ENCODE measurements around the gene TH.
"Not testable (repeated sequence)": the region's sequence is repeated elsewhere in the genome, so short reads cannot be mapped to it uniquely, and the experiment has no call there.

TH gene

GRCh38 chr11:2198621-2199365 is 27.2 kb upstream of the TH start:
- H3K36me3 ChIP-seq (ENCODE audit: insufficient read depth, low read length): no peaks in the 10 kb centered on the region
- no peak overlapping the region for H3K4me3 ChIP-seq (ENCODE audit: low read length)
- H3K4me2 ChIP-seq (ENCODE audit: low read length): no peak overlapping the region
- H3K4me1 ChIP-seq (ENCODE audit: control insufficient read depth, insufficient read depth, low read length): no peaks in the 10 kb centered on the region
- H3K27me3 ChIP-seq (ENCODE audit: control insufficient read depth, insufficient read depth, low read length): peaks cover 6% of the 10 kb centered on the region
- H3K9me3 ChIP-seq (replicated peaks; ENCODE audit: low read length): no peaks in the 10 kb centered on the region
- no peak overlapping the region for H3K9ac ChIP-seq (ENCODE audit: low read depth, low read length)

GRCh38 chr11:2197771-2198520 is 26.3 kb upstream of the TH start:
- Histone ChIP-seq H3K9me3 (replicated peaks; ENCODE audit: low read length) (no peaks in the 10 kb centered on the region), H3K36me3 (ENCODE audit: insufficient read depth, low read length) (no peaks in the 10 kb centered on the region), H3K27me3 (ENCODE audit: control insufficient read depth, insufficient read depth, low read length) (peaks cover 6% of the 10 kb centered on the region), H3K4me2 (ENCODE audit: low read length) (no peak overlapping the region), H3K9ac (ENCODE audit: low read depth, low read length) (no peak overlapping the region), H3K4me3 (ENCODE audit: low read length) (no peak overlapping the region), H3K4me1 (ENCODE audit: control insufficient read depth, insufficient read depth, low read length) (no peaks in the 10 kb centered on the region)

- no peak overlapping the region for H3K9ac ChIP-seq (ENCODE audit: low read depth, low read length)
Observed at GRCh38 chr11:2196970-2197770, 25.6 kb upstream of the TH start.

GRCh38 chr11:2195756-2196088 is 24.1 kb upstream of the TH start:
- no peaks in the 10 kb centered on the region for H3K4me1 ChIP-seq (ENCODE audit: control insufficient read depth, insufficient read depth, low read length)
- peaks cover 15% of the 10 kb centered on the region for H3K27me3 ChIP-seq (ENCODE audit: control insufficient read depth, insufficient read depth, low read length)
- no peaks in the 10 kb centered on the region for H3K36me3 ChIP-seq (ENCODE audit: insufficient read depth, low read length)
- no peak overlapping the region for H3K4me3 ChIP-seq (ENCODE audit: low read length)
- H3K4me2 ChIP-seq (ENCODE audit: low read length): no peak overlapping the region
- no peak overlapping the region for H3K9ac ChIP-seq (ENCODE audit: low read depth, low read length)
- no peaks in the 10 kb centered on the region for H3K9me3 ChIP-seq (replicated peaks; ENCODE audit: low read length)

More at GRCh38 chr11:2196970-2197770, 25.6 kb upstream of the TH start:
- Histone ChIP-seq H3K4me3 (ENCODE audit: low read length) (no peak overlapping the region), H3K36me3 (ENCODE audit: insufficient read depth, low read length) (no peaks in the 10 kb centered on the region), H3K4me2 (ENCODE audit: low read length) (no peak overlapping the region), H3K9me3 (replicated peaks; ENCODE audit: low read length) (no peaks in the 10 kb centered on the region), H3K4me1 (ENCODE audit: control insufficient read depth, insufficient read depth, low read length) (no peaks in the 10 kb centered on the region), H3K27me3 (ENCODE audit: control insufficient read depth, insufficient read depth, low read length) (peaks cover 6% of the 10 kb centered on the region)

- Histone ChIP-seq H3K4me1 (ENCODE audit: control insufficient read depth, insufficient read depth, low read length) (no peaks in the 10 kb centered on the region), H3K4me2 (ENCODE audit: low read length) (no peak overlapping the region), H3K9me3 (replicated peaks; ENCODE audit: low read length) (no peaks in the 10 kb centered on the region), H3K36me3 (ENCODE audit: insufficient read depth, low read length) (no peaks in the 10 kb centered on the region), H3K4me3 (ENCODE audit: low read length) (no peak overlapping the region), H3K9ac (ENCODE audit: low read depth, low read length) (no peak overlapping the region), H3K27me3 (ENCODE audit: control insufficient read depth, insufficient read depth, low read length) (peaks cover 17% of the 10 kb centered on the region)
Observed at GRCh38 chr11:2194877-2195755, 23.5 kb upstream of the TH start.

GRCh38 chr11:2193888-2194595 is 22.4 kb upstream of the TH start:
- H3K4me3 ChIP-seq (ENCODE audit: low read length); H3K9me3 ChIP-seq (replicated peaks; ENCODE audit: low read length); H3K36me3 ChIP-seq (ENCODE audit: insufficient read depth, low read length); H3K9ac ChIP-seq (ENCODE audit: low read depth, low read length); H3K4me1 ChIP-seq (ENCODE audit: control insufficient read depth, insufficient read depth, low read length); H3K4me2 ChIP-seq (ENCODE audit: low read length): not testable (repeated sequence)
- H3K27me3 ChIP-seq (ENCODE audit: control insufficient read depth, insufficient read depth, low read length): peaks cover 19% of the 10 kb centered on the region

GRCh38 chr11:2193099-2193887 is 21.7 kb upstream of the TH start:
- Histone ChIP-seq H3K36me3 (ENCODE audit: insufficient read depth, low read length) (no peaks in the 10 kb centered on the region), H3K27me3 (ENCODE audit: control insufficient read depth, insufficient read depth, low read length) (peaks cover 19% of the 10 kb centered on the region), H3K4me1 (ENCODE audit: control insufficient read depth, insufficient read depth, low read length) (no peaks in the 10 kb centered on the region), H3K9ac (ENCODE audit: low read depth, low read length) (no peak overlapping the region), H3K9me3 (replicated peaks; ENCODE audit: low read length) (no peaks in the 10 kb centered on the region), H3K4me3 (ENCODE audit: low read length) (no peak overlapping the region), H3K4me2 (ENCODE audit: low read length) (no peak overlapping the region)

GRCh38 chr11:2192435-2192834 is 20.8 kb upstream of the TH start:
- H3K27me3 ChIP-seq (ENCODE audit: control insufficient read depth, insufficient read depth, low read length): peaks cover 22% of the 10 kb centered on the region

GRCh38 chr11:2191883-2192282 is 20.3 kb upstream of the TH start:
- Histone ChIP-seq H3K4me2 (ENCODE audit: low read length) (no peak overlapping the region), H3K4me1 (ENCODE audit: control insufficient read depth, insufficient read depth, low read length) (no peaks in the 10 kb centered on the region), H3K36me3 (ENCODE audit: insufficient read depth, low read length) (no peaks in the 10 kb centered on the region), H3K4me3 (ENCODE audit: low read length) (no peak overlapping the region), H3K27me3 (ENCODE audit: control insufficient read depth, insufficient read depth, low read length) (peaks cover 22% of the 10 kb centered on the region), H3K9ac (ENCODE audit: low read depth, low read length) (no peak overlapping the region), H3K9me3 (replicated peaks; ENCODE audit: low read length) (no peaks in the 10 kb centered on the region)

More at GRCh38 chr11:2192435-2192834, 20.8 kb upstream of the TH start:
- Histone ChIP-seq H3K9ac (ENCODE audit: low read depth, low read length) (no peak overlapping the region), H3K9me3 (replicated peaks; ENCODE audit: low read length) (no peaks in the 10 kb centered on the region), H3K4me3 (ENCODE audit: low read length) (no peak overlapping the region), H3K4me1 (ENCODE audit: control insufficient read depth, insufficient read depth, low read length) (no peaks in the 10 kb centered on the region), H3K36me3 (ENCODE audit: insufficient read depth, low read length) (no peaks in the 10 kb centered on the region), H3K4me2 (ENCODE audit: low read length) (no peak overlapping the region)
